NT2/D1 (cell line): Measurements from ENCODE around the gene SIDT1.

ENCODE experiments used
- DNase-seq: peaks from one replicate; pipeline ENCODE4 v3.0.0-alpha.2; 2011; ENCODE audit warnings: low read depth, low spot score
- H3K27me3 ChIP-seq: 2 replicates; pipeline ENCODE4 v1.6.0; 2011; ENCODE audit warnings: mild to moderate bottlenecking; ENCODE audit not compliant: insufficient read length, insufficient read depth
- H3K36me3 ChIP-seq: 2 replicates; pipeline ENCODE4 v1.6.1; 2011; ENCODE audit warnings: mild to moderate bottlenecking, low read length, mixed read lengths; ENCODE audit not compliant: insufficient read depth, insufficient read length
- H3K4me1 ChIP-seq: 2 replicates; pipeline ENCODE4 v1.5.1; 2011; ENCODE audit not compliant: insufficient read depth, insufficient read length
- H3K4me3 ChIP-seq: 2 replicates; pipeline ENCODE4 v1.5.1; 2011; ENCODE audit warnings: low read depth; ENCODE audit not compliant: insufficient read length
- H3K9ac ChIP-seq: 2 replicates; pipeline ENCODE4 v1.6.0; 2011; ENCODE audit warnings: low read depth; ENCODE audit not compliant: insufficient read length
- H3K9me3 ChIP-seq: 2 replicates; pipeline ENCODE4 v1.5.1; 2011; ENCODE audit warnings: mild to moderate bottlenecking, low read length; ENCODE audit not compliant: insufficient read depth
- SUZ12 ChIP-seq: IDR thresholded peaks from 2 replicates; pipeline ENCODE4 v1.6.1; 2011; ENCODE audit not compliant: insufficient read length, insufficient read depth; ENCODE audit errors: extremely low read depth
- YY1 ChIP-seq: IDR thresholded peaks from 2 replicates; pipeline ENCODE4 v1.6.1; 2011; ENCODE audit not compliant: insufficient read length, insufficient read depth
- ZNF274 ChIP-seq: IDR thresholded peaks from 2 replicates; pipeline ENCODE4 v1.6.1; 2011; ENCODE audit warnings: mild to moderate bottlenecking, low read depth, low read length

The SIDT1 gene

GRCh38 chr3:113545594-113545993 is 13.2 kb downstream of the SIDT1 start:
- Histone ChIP-seq H3K4me1 (no peaks in the 10 kb centered on the region), H3K9me3 (peaks cover 16% of the 10 kb centered on the region), H3K36me3 (no peaks in the 10 kb centered on the region), H3K27me3 (no peaks in the 10 kb centered on the region), H3K9ac (no peak overlapping the region), H3K4me3 (no peak overlapping the region)
- DNase-seq, result no peak
- TF ChIP-seq SUZ12 (no peak), YY1 (no peak), ZNF274 (no peak)

- TF ChIP-seq ZNF274 (no peak), SUZ12 (no peak), YY1 (no peak)
- Histone ChIP-seq H3K9ac (no peak overlapping the region), H3K27me3 (no peaks in the 10 kb centered on the region), H3K4me1 (no peaks in the 10 kb centered on the region), H3K36me3 (no peaks in the 10 kb centered on the region), H3K9me3 (peaks cover 12% of the 10 kb centered on the region), H3K4me3 (no peak overlapping the region)
- DNase-seq, result no peak
These were observed 14.1 kb downstream of the SIDT1 start for GRCh38 chr3:113546414-113546893.

- TF ChIP-seq ZNF274 (no peak), YY1 (no peak), SUZ12 (no peak)
- Histone ChIP-seq H3K9me3 (no peaks in the 10 kb centered on the region), H3K27me3 (no peaks in the 10 kb centered on the region), H3K9ac (no peak overlapping the region), H3K4me3 (no peak overlapping the region), H3K4me1 (no peaks in the 10 kb centered on the region), H3K36me3 (no peaks in the 10 kb centered on the region)
- DNase-seq, result no peak
These were observed 16.1 kb downstream of the SIDT1 start for GRCh38 chr3:113548501-113548900.

- no peak for DNase-seq
- H3K27me3 ChIP-seq, result no peaks in the 10 kb centered on the region
These were observed 19.5 kb downstream of the SIDT1 start for GRCh38 chr3:113551820-113552219.

GRCh38 chr3:113552851-113553250 is 20.5 kb downstream of the SIDT1 start:
- Histone ChIP-seq H3K27me3 (no peaks in the 10 kb centered on the region), H3K9me3 (no peaks in the 10 kb centered on the region), H3K4me1 (no peaks in the 10 kb centered on the region), H3K36me3 (no peaks in the 10 kb centered on the region), H3K9ac (no peak overlapping the region), H3K4me3 (no peak overlapping the region)
- no peak for TF ChIP-seq YY1
- TF ChIP-seq SUZ12, result no peak
- no peak for DNase-seq

More at GRCh38 chr3:113551820-113552219, 19.5 kb downstream of the SIDT1 start:
- Histone ChIP-seq H3K9ac (no peak overlapping the region), H3K36me3 (no peaks in the 10 kb centered on the region), H3K9me3 (no peaks in the 10 kb centered on the region), H3K4me3 (no peak overlapping the region), H3K4me1 (no peaks in the 10 kb centered on the region)
- TF ChIP-seq SUZ12, result no peak
- no peak for TF ChIP-seq YY1
- no peak for TF ChIP-seq ZNF274

GRCh38 chr3:113555138-113555537 is 22.8 kb downstream of the SIDT1 start:
- no peaks in the 10 kb centered on the region for H3K9me3 ChIP-seq
- no peak for DNase-seq
- TF ChIP-seq YY1 (no peak), ZNF274 (no peak), SUZ12 (no peak)
- no peaks in the 10 kb centered on the region for H3K27me3 ChIP-seq
- no peaks in the 10 kb centered on the region for H3K36me3 ChIP-seq
- H3K4me1 ChIP-seq, result no peaks in the 10 kb centered on the region
- no peak overlapping the region for H3K9ac ChIP-seq
- no peak overlapping the region for H3K4me3 ChIP-seq

GRCh38 chr3:113556316-113556945 is 24.1 kb downstream of the SIDT1 start:
- no peaks in the 10 kb centered on the region for H3K27me3 ChIP-seq
- H3K9ac ChIP-seq, result no peak overlapping the region
- H3K4me1 ChIP-seq, result no peaks in the 10 kb centered on the region
- DNase-seq, result no peak
- H3K9me3 ChIP-seq, result no peaks in the 10 kb centered on the region
- no peak for TF ChIP-seq YY1
- no peak for TF ChIP-seq SUZ12
- TF ChIP-seq ZNF274, result no peak
- H3K4me3 ChIP-seq, result no peak overlapping the region
- H3K36me3 ChIP-seq, result no peaks in the 10 kb centered on the region
